Left renal cortex interstitium (tissue), 4 donors: ENCODE results near the gene CNTNAP5. TPM values are rescaled to one million over a fixed set of nuclear protein-coding genes. Genes with fewer than 3 reads are reported as not detected.
A peak's percentile ranks its signal among the peaks of the same experiment; 100 is the strongest.

ENCODE experiments used
- DNase-seq, 4 donors: peaks; one replicate each; pipeline ENCODE4 v3.0.0-alpha.2; 2013; ENCODE audit warnings: low read depth in 4 of 4, low spot score in 2 of 4, missing footprints in 1 of 4
- polyA plus RNA-seq, 4 donors: library from polyadenylated mRNA; unstranded; fragments of 120-200 nt; gene quantifications; one replicate each; pipeline ENCODE4 v1.2.1, GENCODE V29; 2013; ENCODE audit not compliant: insufficient read length in 4 of 4

Gene CNTNAP5
- under 1 TPM in 1 of 4 donors, not detected in 3; 0.32 TPM for polyA plus RNA-seq

GRCh38 chr2:124025171-124025580 is at the start of gene CNTNAP5:
Gene CNTNAP5 (plus strand): TSS chr2:124025287. CDS start chr2:124025651, 364 bp downstream.
- peak; percentile 37 to 68 (median 56) for DNase-seq

GRCh38 chr2:123976054-123976648 is 48.9 kb upstream of the CNTNAP5 start:
- no peak for DNase-seq

GRCh38 chr2:123993728-123994323 is 31.3 kb upstream of the CNTNAP5 start:
- DNase-seq: peak in 1 of 4 donors; percentile 10

- no peak for DNase-seq
Measured at GRCh38 chr2:123999681-124000080, 25.4 kb upstream of the CNTNAP5 start.

GRCh38 chr2:124001696-124002430 is 23.2 kb upstream of the CNTNAP5 start:
- DNase-seq: no peak

GRCh38 chr2:124018890-124019289 is 6.2 kb upstream of the CNTNAP5 start:
- DNase-seq: no peak

GRCh38 chr2:124024561-124025170 is 421 bp upstream of the CNTNAP5 start:
- DNase-seq: no peak

- DNase-seq: no peak
Measured at GRCh38 chr2:124025891-124026434, 876 bp downstream of the CNTNAP5 start.

- no peak for DNase-seq
Measured at GRCh38 chr2:124026503-124026902, 1.4 kb downstream of the CNTNAP5 start.

GRCh38 chr2:124027182-124027581 is 2.1 kb downstream of the CNTNAP5 start:
- DNase-seq: no peak

GRCh38 chr2:124032799-124033198 is 7.7 kb downstream of the CNTNAP5 start:
- no peak for DNase-seq

- no peak for DNase-seq
Measured at GRCh38 chr2:124034265-124034664, 9.2 kb downstream of the CNTNAP5 start.

GRCh38 chr2:124035001-124035400 is 9.9 kb downstream of the CNTNAP5 start:
- DNase-seq: no peak

GRCh38 chr2:124039032-124039431 is 13.9 kb downstream of the CNTNAP5 start:
- no peak for DNase-seq

- DNase-seq: no peak
Measured at GRCh38 chr2:124039762-124040291, 14.7 kb downstream of the CNTNAP5 start.

GRCh38 chr2:124045894-124046293 is 20.8 kb downstream of the CNTNAP5 start:
- DNase-seq: no peak

- no peak for DNase-seq
Measured at GRCh38 chr2:124046332-124046731, 21.2 kb downstream of the CNTNAP5 start.

- DNase-seq: no peak
Measured at GRCh38 chr2:124048102-124048501, 23.0 kb downstream of the CNTNAP5 start.

GRCh38 chr2:124048664-124049063 is 23.6 kb downstream of the CNTNAP5 start:
- DNase-seq: no peak

- DNase-seq: no peak
Measured at GRCh38 chr2:124049136-124049535, 24.0 kb downstream of the CNTNAP5 start.
